Peyer's patch (tissue), 4 donors: Measurements from ENCODE around the gene DOCK4.

Experiments used
- POLR2A ChIP-seq, 2 donors: fragments of 450-650 bp; IDR thresholded peaks; one replicate each; pipeline ENCODE4 v1.5.1; 2017; ENCODE audit warnings: antibody characterized with exemption in 2 of 2, mild to moderate bottlenecking in 2 of 2, moderate library complexity in 2 of 2
- TF ChIP-seq, protein P1 (sequence below), 6 experiments: fragments of 450-650 bp in 4 of 6; fragments of 200-600 bp in 2 of 6; sonication (generic) in 1 of 6; IDR thresholded peaks; one replicate each; pipeline ENCODE4 v1.5.1; 2017 to 2019; ENCODE audit warnings: antibody characterized with exemption in 6 of 6, mild to moderate bottlenecking in 3 of 6, moderate library complexity in 1 of 6

DNA sequence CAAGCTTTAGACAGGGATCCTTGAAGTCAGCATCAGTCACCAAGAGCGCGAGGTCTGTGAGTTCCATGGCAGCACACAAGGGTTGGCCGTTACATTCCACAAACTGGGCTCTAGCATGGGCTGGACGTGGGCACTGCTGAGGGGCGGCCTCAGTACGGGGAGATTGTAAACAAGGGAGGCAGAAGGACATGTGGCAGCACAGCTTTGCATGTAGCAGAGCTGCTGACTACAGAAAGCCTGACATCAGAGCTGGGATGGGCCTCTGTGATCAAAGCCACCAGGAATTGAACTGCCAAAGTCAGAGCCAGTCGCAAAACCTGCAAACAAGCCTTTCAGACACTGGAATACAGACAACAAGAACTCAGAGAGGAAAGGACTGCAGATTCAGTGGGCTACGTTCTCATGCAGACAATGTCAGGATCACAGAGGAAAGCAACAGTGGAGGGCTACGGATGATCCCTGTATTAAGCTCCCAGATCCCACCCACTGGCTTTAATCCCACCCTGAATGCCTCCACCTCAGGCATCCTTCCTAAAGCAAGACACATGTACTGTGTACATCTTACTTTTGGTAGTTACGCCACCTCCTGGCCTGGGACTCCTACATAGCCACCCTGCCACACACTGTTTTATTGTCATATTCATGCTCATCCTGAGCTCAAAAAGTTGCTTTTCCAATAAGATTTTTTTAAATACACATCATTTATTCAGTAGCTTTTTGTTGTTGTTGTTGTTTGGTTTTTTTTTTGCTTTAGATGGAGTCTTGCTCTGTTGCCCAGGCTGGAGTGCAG lies 352.8 kb downstream of the DOCK4 start:
- TF ChIP-seq, protein P1, sequence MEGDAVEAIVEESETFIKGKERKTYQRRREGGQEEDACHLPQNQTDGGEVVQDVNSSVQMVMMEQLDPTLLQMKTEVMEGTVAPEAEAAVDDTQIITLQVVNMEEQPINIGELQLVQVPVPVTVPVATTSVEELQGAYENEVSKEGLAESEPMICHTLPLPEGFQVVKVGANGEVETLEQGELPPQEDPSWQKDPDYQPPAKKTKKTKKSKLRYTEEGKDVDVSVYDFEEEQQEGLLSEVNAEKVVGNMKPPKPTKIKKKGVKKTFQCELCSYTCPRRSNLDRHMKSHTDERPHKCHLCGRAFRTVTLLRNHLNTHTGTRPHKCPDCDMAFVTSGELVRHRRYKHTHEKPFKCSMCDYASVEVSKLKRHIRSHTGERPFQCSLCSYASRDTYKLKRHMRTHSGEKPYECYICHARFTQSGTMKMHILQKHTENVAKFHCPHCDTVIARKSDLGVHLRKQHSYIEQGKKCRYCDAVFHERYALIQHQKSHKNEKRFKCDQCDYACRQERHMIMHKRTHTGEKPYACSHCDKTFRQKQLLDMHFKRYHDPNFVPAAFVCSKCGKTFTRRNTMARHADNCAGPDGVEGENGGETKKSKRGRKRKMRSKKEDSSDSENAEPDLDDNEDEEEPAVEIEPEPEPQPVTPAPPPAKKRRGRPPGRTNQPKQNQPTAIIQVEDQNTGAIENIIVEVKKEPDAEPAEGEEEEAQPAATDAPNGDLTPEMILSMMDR (IDR thresholded peaks at IDR 0.05) = no peak
- TF ChIP-seq POLR2A (IDR thresholded peaks at IDR 0.05) = no peak
